Measurements from ENCODE around the gene BBX.
A peak's percentile ranks its signal among the peaks of the same experiment; 100 is the strongest.
"Not testable (repeated sequence)": the region's sequence is repeated elsewhere in the genome, so short reads cannot be mapped to it uniquely, and the experiment has no call there.

The BBX gene

DNA sequence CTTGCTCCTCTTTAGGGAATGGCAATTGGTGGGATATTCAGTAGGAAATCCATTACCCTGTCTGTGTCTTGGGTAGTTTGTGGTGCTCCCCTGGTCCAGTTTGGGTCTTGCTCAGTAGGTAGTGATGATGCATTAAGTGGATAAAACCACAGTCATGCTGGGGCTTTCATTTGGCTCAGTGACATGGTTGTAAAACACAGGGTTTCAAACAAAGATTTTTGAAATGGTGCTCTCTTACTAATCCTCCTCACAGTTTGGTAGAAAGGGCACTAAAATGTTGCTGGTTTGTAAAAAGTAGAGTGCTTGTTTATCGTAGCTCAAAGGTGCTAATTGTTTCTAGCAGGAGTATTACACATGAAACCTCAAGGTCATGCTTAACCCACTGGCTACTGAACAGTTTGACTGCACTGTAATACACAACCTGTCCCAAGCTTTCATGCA, 22.9 kb downstream of the BBX start:
- no peak for DNase-seq

DNA sequence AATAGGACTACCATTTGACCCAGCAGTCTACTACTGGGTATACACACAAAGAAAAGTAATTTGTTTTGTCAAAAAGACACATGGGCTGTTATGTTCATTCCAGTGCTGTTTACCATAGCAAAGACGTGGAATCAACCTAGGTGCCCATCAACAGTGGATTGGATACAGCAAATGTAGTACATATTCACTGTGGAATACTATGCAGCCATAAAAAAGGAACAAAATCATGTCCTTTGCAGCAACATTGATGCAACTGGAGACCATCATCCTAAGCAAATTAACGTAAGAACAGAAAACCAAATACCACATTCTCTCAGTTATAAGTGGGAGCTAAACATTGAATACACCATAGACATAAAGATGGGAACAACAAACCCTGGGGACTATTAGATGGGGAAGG, 25.8 kb downstream of the BBX start:
- no peak for DNase-seq

DNA sequence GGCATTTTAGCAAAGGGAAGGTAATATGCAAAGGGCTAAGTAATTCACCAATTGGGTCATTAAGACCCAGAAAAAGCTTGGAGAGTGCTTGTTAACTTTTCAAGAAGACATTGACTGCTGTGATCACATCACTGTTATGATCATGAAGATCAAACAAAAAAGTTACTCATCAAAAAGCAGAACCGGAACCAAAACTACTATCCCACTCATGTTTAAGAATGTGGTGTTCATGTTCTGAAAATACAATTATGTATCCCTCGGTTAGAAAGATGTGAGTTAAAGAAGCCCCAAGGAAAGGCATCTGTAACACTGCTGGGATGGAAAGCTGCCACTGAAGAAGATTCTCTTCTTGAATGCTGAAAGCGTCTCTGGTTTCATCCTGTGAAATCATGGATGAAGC, 32.6 kb downstream of the BBX start:
- no peak for DNase-seq

DNA sequence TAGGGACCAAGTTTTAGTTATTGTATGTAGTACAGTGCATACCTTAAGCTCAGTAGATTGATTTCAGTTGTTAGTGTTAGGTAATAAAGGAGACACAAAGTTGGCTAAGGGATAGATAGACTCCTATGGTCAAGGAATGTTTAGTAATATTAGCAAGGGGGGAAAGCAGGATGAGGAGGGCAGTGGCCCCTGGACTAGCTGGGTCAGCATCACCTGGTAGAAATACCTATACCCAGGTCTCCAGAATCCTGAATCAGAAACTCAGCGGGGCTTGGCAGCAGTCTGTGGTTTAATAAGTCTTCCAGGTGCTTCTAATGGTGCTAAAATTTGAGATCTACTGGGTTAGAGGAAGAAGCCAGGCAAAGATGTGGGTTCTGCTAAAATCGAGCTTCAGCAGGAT, 35.0 kb downstream of the BBX start:
- no peak for DNase-seq

DNA sequence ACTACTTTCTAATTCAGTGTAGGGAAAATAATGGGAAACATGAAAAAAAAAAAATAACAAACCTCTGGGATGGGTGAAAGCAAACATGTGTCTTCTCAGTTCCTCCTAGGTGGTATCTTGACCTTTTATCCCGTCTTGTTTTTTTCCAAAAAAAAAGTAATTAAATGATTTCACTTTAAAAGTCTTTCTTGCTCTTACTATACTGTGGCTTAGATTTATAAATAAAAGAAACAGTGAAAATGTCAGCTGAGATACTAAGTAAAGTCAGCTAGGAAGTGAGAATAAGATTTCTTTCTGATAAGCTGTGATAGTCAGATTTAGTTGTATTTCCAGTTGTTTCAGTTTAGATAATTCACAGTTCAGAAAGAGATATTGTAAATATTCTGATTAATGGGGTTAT, 37.4 kb downstream of the BBX start:
- DNase-seq, result no peak

DNA sequence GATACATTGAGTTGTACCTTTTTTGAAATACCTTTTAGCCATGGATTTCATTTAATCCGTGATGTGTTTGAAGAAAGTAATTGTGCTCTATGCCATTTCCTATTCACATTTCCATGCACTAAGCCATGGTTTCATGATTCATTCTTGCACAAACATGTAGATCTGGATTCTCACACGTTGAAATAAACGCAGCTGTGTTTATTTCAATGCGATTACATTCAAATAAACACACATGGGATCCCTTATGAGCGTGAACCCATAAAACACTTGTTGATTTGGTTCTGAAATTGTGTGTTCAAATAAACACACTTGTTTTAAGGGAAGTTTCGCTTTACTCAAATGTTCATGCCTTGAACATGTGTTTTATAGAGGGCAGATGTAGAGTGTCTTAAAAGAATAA, 39.2 kb downstream of the BBX start:
- DNase-seq, result no peak

DNA sequence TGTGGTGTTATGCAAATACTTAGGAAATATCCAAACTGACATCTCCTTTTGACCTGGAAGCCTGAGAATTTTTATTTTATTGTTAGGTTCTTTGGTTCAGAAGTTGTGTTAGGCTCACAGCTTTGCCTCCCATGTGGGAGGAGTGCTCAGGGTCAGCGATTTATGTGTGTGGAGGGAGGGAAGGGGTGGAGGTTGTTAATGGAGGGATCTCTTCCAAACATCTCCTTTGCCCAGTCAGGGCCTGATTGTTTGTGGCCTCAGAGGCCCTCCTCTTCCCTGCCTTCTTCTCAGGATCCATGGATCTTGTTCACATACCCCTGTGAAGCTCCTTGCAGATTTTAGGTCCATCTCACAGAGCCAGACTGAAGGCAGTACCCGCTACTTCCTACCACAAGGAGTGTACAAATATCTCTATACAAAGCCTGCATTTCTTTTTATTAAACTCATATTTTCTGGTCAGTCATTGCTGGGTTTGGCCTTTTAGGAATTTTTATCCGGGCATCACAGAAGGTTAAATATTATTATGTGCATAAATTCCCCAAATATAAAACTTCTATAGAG, 40.3 kb downstream of the BBX start:
- DNase-seq, result no peak

DNA sequence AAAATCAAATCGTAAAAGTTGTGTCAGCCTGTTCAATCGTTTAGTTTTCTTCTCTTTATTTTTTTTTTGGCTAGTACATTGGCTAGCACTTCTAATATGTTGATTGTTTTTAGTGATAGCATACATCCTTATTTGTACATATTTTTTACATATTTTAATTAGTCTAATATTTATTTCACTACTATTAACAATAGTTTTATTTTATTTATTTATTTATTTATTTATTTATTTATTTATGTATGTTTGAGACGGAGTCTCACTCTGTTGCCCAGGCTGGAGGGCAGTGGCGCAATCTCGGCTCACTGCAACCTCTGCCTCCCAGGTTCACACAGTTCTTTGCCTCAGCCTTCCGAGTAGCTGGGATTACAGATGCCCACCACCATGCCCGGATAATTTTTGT, 42.5 kb downstream of the BBX start:
- DNase-seq, result not testable (repeated sequence)

DNA sequence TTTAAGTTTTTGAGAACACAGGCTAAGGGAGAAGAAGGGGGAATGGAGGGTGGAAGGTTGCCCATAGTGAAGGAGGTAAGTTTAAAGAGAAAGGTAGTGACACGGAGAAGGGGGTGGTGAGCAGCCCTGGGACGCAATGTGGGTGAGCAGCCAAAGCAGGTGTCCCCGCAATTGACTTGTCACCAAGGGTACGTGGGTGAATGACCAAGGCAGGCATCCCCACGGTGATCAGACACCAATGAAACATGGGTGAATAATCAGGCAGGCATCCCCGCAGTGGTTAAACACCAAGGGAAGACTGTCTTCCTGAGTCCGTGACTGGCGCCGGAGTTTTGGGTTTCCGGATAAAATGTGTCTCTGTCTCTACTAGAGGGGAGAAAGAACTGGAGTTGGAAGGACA, 48.3 kb downstream of the BBX start:
- not testable (repeated sequence) for DNase-seq

DNA sequence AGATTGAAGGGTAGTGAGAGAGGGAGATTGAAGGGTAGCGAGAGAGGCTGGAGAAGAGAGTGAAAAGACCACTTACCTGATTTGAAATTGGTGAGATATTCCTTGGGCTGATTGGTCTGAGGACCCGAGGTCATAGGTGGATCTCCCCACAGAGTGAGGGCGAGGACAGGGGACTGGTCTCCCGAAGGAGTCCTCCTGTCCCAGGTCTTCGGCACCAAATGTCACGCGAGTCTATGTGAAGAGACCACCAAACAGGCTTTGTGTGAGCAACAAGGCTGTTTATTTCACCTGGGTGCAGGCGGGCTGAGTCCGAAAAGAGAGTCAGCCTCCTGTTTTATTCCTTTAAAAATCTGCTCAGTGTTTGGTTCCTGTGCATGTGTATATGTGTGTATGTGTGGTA, 48.7 kb downstream of the BBX start:
- not testable (repeated sequence) for DNase-seq

DNA sequence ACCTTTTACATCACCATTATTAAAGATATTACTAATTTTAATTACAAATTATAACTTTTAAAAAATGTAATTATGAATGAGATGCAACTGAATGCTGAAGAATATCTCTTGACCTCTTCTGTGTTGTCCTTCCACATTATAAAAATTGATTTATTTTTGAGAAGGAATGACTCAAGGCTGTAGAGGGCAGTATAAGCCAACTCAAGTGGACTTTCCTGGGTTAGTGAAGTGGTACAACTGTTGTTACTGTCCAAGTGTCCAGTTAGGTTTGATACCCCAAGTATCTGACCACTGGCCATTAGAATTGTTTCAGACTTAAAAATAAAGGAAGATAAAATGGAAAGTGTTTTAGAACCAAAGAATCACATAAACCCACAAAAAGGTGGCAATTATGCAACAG, 51.9 kb downstream of the BBX start:
- peak; percentile 24 for DNase-seq

DNA sequence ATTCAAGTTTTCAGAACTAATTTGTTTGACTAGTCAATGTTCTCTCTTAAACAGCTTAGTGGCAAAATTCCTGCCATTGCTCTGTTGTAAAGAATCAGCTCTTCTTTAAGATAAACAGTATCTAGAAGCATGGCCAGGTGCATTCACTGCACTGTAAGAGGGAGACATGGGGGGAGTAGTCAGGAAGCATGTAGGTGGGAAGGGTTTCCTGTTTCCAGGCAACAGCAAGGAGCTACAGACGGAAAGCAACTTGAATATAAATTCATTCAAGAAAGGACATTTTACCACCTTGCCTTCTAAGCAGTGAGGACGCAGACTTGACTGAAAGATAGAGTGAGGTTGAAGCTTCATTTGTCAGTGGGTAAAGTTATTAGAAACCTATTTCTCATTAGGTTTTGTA, 55.3 kb downstream of the BBX start:
- no peak for DNase-seq

DNA sequence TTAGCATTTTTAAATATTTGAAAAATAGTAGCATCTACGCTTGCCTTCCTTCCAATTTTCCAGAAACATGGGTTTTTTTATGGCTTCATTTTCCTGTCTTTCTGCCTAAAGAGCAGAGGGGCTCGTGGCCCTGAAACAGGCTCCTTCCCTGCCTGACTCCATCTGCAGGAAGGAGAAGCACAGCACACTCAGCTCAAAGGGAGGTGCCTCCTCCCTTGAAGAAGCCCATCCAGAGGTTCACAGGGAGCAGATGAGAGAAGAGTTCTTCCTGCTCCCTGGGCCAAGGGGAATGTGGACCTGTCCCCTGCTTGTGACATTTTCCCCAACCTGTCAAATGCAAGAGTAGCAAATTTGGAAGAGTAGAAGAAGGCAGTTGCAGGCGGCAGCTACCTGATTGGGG, 55.8 kb downstream of the BBX start:
- DNase-seq, result no peak

DNA sequence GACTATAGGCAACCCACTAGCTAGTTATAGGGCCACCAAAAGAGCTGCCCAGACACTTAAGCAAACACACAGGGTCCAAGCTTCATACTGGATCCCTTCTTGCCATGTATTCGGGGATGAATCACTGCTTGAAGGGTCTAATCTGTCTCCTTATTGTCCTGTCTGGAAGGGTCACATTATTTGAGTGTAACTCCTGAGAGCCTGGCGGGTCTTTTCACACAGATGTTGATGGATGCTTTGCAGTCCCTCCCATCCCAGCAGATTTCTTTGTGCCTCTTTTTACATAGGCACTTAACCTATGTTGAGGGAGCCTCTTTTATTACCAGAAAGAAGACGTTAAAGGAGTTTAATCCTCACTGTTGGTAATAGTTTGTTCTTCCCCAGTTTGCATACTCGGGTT, 56.6 kb downstream of the BBX start:
- DNase-seq, result no peak

DNA sequence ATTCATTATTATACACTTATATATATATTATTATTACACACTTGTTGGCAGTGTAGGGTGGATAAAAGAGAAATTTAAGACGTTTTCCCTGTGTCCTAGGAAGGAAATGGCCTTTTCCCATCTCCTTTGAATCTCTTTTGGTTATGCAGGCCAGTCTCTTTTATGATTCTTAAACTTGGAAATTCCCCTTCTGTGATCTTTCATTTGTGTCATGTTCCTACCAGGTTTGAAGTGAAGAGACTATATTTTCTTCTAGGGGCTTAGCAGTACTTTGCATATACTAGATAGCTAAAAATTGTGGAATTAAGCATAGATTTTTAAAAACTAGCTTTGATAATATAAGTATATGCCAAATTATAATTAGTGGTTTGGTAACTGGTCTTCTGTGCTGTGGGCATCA, 58.5 kb downstream of the BBX start:
- DNase-seq, result no peak

DNA sequence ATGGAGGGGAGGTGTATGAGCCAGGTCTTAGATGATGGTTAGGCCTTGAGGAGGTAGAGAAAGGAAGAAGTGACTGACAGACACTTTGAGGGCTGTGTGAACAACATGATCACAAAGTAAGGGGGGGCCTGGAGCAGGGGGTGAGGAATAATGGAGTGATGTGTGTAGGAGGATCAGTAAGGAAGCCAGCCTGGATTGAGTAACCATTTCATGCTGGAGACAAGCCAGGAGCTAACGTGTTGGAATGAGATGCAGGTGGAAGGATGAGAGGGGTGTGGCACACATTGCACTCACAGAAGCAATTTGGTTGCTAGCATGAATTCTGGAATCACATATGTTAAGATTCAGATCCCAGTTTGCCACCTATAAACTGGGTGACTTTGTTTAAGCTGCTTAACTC, 65.5 kb downstream of the BBX start:
- DNase-seq, result no peak

DNA sequence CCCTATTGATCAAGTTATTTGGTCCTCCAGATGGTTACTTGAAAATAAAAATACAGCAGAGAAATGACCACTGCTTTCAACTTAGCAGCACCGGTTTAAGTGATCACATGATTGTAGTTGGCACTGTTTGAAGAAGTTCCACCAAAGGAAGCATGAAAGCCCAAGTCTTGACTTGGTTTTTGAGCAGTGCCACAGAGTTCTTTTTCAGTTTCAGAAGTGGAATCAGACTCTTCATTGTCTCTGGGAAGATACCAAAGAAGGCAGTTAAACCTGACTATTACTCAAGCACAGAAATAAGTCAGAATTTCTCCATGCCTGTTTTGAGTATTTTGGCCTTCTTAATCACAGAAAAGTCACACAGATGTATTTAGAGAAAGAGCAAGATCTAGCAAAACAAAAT, 66.7 kb downstream of the BBX start:
- no peak for DNase-seq

DNA sequence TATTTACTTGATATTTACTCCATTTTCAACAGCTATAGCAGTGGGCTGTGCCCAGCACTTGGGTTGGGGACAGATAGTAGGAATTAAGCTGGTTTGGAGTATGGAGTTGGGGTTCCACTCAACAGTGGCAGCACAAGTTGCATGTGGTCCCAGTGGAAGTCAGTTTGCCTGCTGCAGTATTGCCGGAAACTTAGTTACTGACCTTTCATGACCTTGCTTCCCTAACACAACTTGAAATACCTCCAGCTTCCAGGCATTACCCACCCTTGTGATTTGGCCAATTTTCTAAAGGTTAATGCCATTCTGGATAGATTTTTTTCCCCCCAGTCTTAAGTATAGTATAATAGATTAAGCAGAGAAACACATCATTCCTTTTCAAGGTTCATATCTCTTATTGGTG, 68.0 kb downstream of the BBX start:
- no peak for DNase-seq

DNA sequence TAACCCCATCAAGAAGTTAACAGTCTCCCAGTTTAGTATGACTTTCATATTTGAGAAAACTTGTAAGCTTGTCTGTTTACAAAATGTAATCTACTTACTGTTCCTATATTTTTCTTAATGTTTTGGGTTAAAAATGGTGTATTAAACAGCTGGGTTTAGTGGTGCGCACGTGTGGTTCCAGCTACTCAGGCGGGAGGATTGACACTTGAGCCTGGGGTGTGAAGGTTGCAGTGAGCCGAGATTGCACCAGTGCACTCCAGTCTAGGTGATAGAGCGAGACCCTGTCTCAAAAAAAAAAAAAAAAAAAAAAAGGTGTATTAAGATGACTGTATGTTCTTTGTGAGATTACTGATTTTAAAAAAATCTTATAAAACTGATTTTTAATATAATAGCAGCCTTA, 69.3 kb downstream of the BBX start:
- DNase-seq, result no peak

DNA sequence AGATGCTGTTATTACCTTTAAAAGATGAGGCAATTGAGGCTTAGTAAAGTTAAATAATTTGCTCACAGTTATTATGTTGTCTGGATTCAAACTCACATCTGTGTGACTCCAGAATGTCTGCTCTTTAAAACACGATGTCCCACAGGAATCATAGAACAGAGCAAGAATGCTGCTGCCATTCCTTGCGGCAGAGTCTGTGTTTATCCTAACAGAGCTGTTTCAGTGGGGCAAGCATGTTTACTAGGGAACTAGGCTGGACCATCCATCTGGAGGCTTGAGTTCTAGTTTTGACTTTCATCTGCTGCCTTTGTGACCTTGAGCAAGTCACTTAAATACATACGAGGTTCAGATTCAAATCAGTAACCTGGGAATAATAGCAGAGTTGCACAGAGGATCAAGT, 72.1 kb downstream of the BBX start:
- no peak for DNase-seq

DNA sequence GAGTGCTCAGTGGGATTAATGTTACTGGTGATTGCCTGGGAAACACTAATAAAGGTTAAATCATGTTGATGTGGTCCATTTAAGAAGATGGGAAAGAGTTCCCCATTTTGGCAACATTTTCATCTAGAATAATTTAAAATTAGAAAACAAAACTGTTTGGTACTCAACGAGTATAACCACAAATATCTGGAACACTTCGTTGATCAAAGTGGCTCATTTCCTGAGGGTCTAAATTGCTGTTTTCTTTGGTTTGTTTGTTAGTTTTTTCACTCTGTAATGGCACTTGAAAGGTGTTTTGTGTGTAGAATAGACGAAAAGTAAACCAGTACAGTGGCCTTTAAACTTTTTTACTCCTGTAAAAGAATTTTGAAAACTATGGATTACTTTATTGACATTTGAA, 73.9 kb downstream of the BBX start:
- no peak for DNase-seq

DNA sequence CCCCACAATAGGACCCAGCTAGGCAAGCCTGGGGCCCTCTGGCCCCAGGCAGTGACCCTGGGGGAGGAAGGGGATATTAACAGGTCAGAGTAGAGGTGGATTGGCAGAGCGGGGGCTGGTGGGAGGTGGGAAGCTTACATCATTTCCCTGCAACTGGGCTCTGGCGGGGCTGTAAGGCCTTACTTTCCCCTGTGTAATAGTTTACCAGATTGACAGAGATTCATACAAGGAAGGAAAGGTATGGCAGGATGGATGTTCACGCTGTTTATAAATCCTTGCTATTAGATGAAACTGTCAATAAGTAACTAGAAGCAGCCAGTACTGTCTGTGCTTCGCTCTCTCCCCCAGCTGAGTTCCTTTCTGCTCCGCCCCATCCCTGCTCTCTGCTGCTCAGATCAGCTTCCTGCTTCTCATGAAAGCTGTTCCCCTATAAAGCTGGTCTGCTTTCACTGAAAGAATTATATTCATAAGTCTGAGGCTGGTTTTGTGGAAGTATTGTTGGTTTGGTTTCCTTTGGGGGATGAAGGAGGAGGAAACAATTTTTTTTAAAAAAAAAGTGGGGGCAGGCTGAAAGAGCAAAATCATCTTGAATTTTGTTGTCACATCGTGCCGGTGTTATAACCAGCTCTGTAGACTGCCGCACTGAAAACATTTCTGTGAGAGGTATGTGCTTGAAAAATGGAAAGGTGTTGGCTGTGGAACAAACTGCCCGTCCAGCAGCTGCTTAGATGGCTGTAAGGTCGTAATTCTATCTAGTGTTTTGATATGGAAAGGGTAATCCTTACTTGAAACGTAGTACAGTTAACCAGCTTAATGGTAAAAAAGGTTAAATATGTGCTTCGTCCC, 76.4 kb downstream of the BBX start:
- DNase-seq, result no peak

DNA sequence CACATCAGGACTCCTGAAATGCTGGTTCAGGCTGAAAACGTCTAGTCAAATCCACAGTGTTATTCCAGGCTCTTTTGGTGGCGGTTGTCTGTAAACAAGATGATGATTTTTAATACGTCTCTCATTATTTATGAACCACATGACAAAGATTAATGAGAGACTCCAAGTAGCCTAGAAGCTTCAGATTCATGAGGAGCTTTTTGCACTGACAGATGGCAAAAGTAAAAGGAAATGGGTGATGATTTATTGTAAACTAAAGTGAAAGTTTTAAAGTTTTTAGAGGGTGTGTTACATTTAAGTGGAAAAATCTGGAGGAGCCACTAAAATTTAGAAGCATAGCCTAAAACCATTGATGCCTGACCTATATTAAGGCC, 77.0 kb downstream of the BBX start:
- no peak for DNase-seq

DNA sequence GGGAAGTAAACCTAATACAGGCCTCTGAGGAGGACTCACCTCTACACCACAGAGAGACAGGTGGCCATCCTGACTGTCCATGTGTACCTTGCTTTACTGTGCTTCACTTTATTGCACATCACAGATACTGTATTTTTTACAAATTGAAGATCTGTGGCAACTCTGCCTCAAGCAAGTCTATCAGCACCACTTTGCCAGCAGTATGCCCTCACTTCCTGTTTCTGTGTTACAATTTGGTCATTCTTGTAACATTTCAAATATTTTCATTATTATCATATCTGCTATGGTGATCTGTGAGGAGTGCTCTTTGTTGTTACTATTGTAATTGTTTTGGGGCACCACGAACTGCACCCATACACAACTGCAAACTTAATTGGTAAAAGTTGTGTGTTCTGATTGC, 78.0 kb downstream of the BBX start:
- no peak for DNase-seq

Measured in NCI-H1092 treated with DMSO at 0.1 percent for 48 hours (cell line).